ENCODE data around the gene DESI1.

- no peak for TF ChIP-seq CTCF (IDR thresholded peaks at IDR 0.05)
- TF ChIP-seq POLR2A (IDR thresholded peaks at IDR 0.05): no peak
These were observed 8.1 kb downstream of the DESI1 start for GRCh38 chr22:41612603-41613306.

Data from thyroid gland (tissue), 4 donors.